Retinal pigment epithelial cell (primary cell): ENCODE data around the gene ZC3H14.

Experiments
- DNase-seq: peaks from one replicate; pipeline ENCODE4 v3.0.0-alpha.2; 2010; ENCODE audit warnings: low read depth
- H3K4me3 ChIP-seq: 2 replicates; pipeline ENCODE4 v1.5.1; 2011; ENCODE audit warnings: mild to moderate bottlenecking, low read length, control low read depth, moderate library complexity
- TF ChIP-seq, protein P1 (sequence below): conservative IDR thresholded peaks from 2 replicates; pipeline ENCODE4 v1.5.1; 2011; ENCODE audit warnings: low read depth, low read length, control low read depth, inconsistent platforms

Gene ZC3H14

DNA sequence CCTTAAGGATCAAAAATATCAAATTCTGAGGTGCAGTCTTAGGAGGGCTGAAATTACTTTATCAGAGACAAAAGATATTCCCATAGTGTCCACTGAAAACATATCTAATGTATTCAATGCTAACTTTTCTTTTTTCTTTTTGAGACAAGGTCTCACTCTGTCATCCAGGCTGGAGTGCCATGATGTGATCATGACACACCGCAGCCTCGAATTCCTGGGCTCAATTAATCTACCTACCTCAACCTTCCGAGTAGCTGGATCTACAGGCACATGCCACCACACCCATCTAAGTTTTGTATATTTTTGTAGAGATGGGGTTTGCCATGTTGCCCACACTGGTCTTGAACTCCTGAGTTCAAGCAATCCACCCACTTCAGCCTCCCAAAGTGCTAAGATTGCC lies 68.3 kb downstream of the ZC3H14 start:
- no peak overlapping the region for H3K4me3 ChIP-seq
- DNase-seq: no peak
- TF ChIP-seq, protein P1, sequence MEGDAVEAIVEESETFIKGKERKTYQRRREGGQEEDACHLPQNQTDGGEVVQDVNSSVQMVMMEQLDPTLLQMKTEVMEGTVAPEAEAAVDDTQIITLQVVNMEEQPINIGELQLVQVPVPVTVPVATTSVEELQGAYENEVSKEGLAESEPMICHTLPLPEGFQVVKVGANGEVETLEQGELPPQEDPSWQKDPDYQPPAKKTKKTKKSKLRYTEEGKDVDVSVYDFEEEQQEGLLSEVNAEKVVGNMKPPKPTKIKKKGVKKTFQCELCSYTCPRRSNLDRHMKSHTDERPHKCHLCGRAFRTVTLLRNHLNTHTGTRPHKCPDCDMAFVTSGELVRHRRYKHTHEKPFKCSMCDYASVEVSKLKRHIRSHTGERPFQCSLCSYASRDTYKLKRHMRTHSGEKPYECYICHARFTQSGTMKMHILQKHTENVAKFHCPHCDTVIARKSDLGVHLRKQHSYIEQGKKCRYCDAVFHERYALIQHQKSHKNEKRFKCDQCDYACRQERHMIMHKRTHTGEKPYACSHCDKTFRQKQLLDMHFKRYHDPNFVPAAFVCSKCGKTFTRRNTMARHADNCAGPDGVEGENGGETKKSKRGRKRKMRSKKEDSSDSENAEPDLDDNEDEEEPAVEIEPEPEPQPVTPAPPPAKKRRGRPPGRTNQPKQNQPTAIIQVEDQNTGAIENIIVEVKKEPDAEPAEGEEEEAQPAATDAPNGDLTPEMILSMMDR: no peak

DNA sequence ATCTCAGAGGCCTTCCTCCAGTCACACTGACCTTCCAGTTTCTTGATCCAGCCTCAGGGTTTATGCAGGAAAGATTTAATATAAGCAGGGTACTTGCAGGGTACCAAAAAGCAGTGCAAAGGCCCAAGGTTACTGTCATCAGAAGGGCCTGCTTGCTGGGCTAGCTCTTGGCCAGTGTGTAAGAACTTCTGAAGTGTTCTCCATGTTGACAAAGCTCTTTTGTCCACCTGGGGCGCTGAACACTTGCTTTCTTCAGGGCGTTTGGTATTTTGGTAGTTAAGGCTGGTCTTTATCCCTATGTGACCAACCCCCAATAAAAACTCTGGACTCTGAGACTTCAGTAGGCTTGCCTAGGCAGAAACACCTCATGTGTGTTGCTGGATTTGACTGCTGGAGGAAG lies 69.7 kb downstream of the ZC3H14 start:
- DNase-seq: no peak
- H3K4me3 ChIP-seq: no peak overlapping the region
- TF ChIP-seq, protein P1: no peak

DNA sequence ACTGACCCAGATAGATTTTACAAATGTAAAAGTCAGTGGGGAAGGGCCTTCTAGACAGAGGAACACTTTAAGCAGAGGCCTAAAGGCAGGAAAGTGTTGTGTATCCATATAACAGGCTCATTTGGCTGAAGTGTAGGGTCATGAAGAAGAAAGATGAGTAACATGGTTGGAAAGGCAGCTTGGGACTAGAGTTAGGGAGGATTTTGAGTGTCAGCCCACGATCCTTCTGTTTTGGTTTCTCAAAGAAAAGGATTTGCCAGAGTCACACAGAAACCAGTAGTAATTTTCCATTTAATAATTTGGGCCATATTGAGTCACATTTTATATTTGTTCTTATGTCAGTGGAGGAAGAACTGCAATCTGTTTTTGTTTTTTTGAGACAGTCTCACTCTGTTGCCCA lies 76.4 kb downstream of the ZC3H14 start:
- H3K4me3 ChIP-seq: no peak overlapping the region
- no peak for DNase-seq
- TF ChIP-seq, protein P1: no peak

DNA sequence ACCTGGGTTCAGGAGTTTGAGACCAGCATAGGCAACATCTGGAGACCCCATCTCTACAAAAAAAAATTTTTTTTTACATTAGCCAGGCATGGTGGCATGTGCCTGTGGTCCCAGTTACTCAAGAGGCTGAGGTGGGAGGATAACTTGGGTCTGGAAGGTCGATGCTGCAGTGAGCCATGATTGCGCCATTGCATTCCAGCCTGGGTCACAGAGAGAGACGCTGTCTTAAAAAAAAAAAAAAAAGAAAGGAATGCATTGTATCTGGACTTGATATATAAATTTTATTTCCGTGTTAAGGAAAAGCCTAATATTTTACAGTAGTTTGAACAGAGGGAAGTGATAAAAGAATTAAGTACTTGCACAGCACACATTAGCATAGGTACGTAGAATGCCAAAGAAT lies 97.2 kb downstream of the ZC3H14 start:
- TF ChIP-seq, protein P1: no peak
- no peak overlapping the region for H3K4me3 ChIP-seq
- DNase-seq: no peak

DNA sequence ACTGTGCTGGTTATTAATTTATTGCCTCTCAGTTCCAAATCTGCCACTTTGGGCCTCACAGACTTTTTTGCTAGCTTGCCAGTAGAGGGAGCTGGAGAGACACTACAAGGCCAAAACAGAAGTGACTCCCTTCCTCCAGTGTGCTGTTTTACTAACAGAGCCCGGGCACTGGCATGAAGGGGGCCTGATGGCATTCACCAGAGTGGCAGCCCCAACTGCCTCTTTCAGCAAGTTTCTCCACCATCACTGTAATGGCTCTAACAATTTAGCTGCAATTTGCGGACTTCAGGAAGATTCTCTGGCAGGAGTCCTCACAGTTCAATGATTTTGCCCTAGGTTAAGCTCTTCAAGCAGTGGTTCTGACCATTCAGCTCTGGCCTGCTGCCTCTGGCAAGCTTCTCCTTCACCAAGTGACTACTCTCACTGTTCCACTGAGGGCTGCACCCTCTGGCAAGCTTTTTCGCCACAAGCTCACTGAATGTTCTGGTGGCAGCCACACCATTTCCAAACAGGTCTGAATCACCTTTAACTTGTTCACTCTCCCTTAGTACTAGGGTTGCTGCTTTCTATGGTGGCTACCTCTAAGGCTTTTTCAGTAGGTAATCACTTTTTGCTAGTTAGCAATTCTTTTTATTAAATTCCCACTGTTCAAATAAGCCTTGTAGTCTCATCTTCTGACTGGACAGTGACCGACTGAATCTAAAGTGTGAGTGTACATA lies 104.9 kb downstream of the ZC3H14 start:
- DNase-seq: peak; percentile 39
- no peak overlapping the region for H3K4me3 ChIP-seq
- TF ChIP-seq, protein P1: peak; percentile 96

DNA sequence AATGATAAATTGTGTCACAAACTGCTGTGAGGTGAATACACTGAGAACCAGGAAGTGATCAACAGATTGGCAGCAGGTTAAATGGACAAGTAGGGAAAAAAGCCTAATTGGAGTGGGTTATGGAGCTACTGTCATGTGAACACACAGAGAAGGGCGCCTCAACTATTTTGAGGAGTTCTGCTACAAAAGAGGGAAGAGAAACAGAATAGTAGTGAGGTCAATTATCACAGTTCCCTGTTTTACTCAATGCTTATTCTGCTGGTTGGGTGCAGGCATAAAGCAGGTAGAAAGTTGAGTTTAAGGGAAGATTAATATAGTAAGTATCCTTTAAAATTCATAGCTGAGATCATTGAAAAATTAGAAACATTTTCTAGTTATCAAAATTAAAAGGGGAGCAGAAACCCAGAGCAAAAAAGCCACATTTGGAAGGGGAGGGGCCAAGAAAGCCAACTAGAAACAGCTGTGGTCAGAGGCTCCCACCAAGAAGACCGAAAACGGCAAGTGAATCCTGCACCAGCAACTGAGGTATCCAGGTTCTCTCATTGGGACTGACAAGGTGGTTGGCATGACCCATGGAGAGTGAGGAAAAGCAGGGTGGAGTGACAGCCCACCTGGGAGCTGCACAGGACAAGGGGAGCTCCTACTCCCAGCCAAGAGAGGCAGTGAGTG lies 105.7 kb downstream of the ZC3H14 start:
- no peak for DNase-seq
- no peak overlapping the region for H3K4me3 ChIP-seq
- TF ChIP-seq, protein P1: no peak

DNA sequence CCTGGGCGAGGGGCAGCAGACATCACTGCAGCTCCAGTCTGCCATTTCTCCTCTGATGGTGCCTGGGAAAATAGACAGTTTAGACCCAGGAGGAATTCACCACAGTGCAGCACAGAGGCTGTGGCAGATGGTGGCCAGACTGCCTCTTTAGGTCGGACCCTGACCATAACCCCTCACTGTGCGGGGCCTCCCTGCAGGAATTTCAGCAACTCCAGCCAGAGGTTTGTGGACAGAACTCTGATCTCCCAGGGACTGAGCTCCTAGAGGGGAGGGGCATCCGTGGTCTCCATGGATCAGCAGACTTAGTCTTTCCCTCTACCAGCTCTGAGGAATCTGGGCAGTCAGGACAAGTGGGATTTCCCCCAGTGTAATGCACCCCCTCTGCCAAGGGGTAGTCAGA lies 106.5 kb downstream of the ZC3H14 start:
- TF ChIP-seq, protein P1: no peak
- no peak overlapping the region for H3K4me3 ChIP-seq
- DNase-seq: no peak
